ENCODE data around the gene SLMAP. TPM values are rescaled to one million over a fixed set of nuclear protein-coding genes. Genes with fewer than 3 reads are reported as not detected.
"Not testable (repeated sequence)": the region's sequence is repeated elsewhere in the genome, so short reads cannot be mapped to it uniquely, and the experiment has no call there.

The SLMAP gene
- total RNA-seq, 4 donors from 2014 or later = 49.4 to 89.1 (median 61.3) TPM

GRCh38 chr3:57856675-57857074 lies 100.6 kb downstream of the SLMAP start:
- 69% methylated on average over 2 of the region's 2 CpGs for WGBS
- Histone ChIP-seq H3K27me3 (no peaks in the 10 kb centered on the region), H3K36me3 (peaks cover 24% of the 10 kb centered on the region), H3K4me3 (no peak overlapping the region), H3K9me3 (no peaks in the 10 kb centered on the region), H3K27ac (no peak overlapping the region), H3K4me1 (no peaks in the 10 kb centered on the region)
- no peak for DNase-seq (ENCODE audit: low spot score in 2 of 2)
- no peak for TF ChIP-seq CTCF (IDR thresholded peaks at IDR 0.05)
- no peak for TF ChIP-seq POLR2A (IDR thresholded peaks at IDR 0.05)
- no peak for TF ChIP-seq EP300 (IDR thresholded peaks at IDR 0.05)
- TF ChIP-seq POLR2AphosphoS5 (IDR thresholded peaks at IDR 0.05) = no peak

GRCh38 chr3:57862894-57863293 lies 106.8 kb downstream of the SLMAP start:
- Histone ChIP-seq H3K9me3 (no peaks in the 10 kb centered on the region), H3K27me3 (no peaks in the 10 kb centered on the region), H3K27ac (no peak overlapping the region), H3K4me1 (no peaks in the 10 kb centered on the region), H3K36me3 (peaks cover 35% of the 10 kb centered on the region), H3K4me3 (no peak overlapping the region)
- DNase-seq (ENCODE audit: low spot score in 2 of 2) = no peak
- TF ChIP-seq EP300 (IDR thresholded peaks at IDR 0.05) = no peak
- no peak for TF ChIP-seq POLR2A (IDR thresholded peaks at IDR 0.05)
- no peak for TF ChIP-seq CTCF (IDR thresholded peaks at IDR 0.05)
- no peak for TF ChIP-seq POLR2AphosphoS5 (IDR thresholded peaks at IDR 0.05)

- Histone ChIP-seq H3K36me3 (peaks cover 35% of the 10 kb centered on the region), H3K4me3 (no peak overlapping the region), H3K27ac (no peak overlapping the region), H3K27me3 (no peaks in the 10 kb centered on the region), H3K9me3 (no peaks in the 10 kb centered on the region), H3K4me1 (no peaks in the 10 kb centered on the region)
- TF ChIP-seq POLR2A (IDR thresholded peaks at IDR 0.05) (no peak), CTCF (IDR thresholded peaks at IDR 0.05) (no peak), POLR2AphosphoS5 (IDR thresholded peaks at IDR 0.05) (no peak), EP300 (IDR thresholded peaks at IDR 0.05) (no peak)
- WGBS = 87% methylated on average over 2 of the region's 2 CpGs
- DNase-seq (ENCODE audit: low spot score in 2 of 2) = no peak
Observed at GRCh38 chr3:57863380-57863779, 107.3 kb downstream of the SLMAP start.

- Histone ChIP-seq H3K27ac (no peak overlapping the region), H3K4me1 (no peaks in the 10 kb centered on the region), H3K4me3 (no peak overlapping the region), H3K9me3 (no peaks in the 10 kb centered on the region), H3K36me3 (peaks cover 28% of the 10 kb centered on the region), H3K27me3 (no peaks in the 10 kb centered on the region)
- no peak for DNase-seq (ENCODE audit: low spot score in 2 of 2)
- 10% methylated on average over 1 of the region's 1 CpG for WGBS
- TF ChIP-seq EP300 (IDR thresholded peaks at IDR 0.05) (no peak), POLR2AphosphoS5 (IDR thresholded peaks at IDR 0.05) (no peak), POLR2A (IDR thresholded peaks at IDR 0.05) (no peak), CTCF (IDR thresholded peaks at IDR 0.05) (peak in 1 of 2 donors; percentile 10)
Observed at GRCh38 chr3:57864853-57865252, 108.7 kb downstream of the SLMAP start.

GRCh38 chr3:57869110-57869509 lies 113.0 kb downstream of the SLMAP start:
- H3K9me3 ChIP-seq; H3K4me1 ChIP-seq; H3K27me3 ChIP-seq; H3K4me3 ChIP-seq; H3K27ac ChIP-seq; DNase-seq (ENCODE audit: low spot score in 2 of 2): not testable (repeated sequence)
- WGBS = 90% methylated on average over 1 of the region's 1 CpG
- H3K36me3 ChIP-seq = peaks cover 27% of the 10 kb centered on the region

- TF ChIP-seq CTCF (IDR thresholded peaks at IDR 0.05) (no peak), EP300 (IDR thresholded peaks at IDR 0.05) (no peak), POLR2A (IDR thresholded peaks at IDR 0.05) (no peak), POLR2AphosphoS5 (IDR thresholded peaks at IDR 0.05) (no peak)
- no peak overlapping the region for H3K27ac ChIP-seq
- no peaks in the 10 kb centered on the region for H3K9me3 ChIP-seq
- H3K36me3 ChIP-seq = peaks cover 20% of the 10 kb centered on the region
- no peaks in the 10 kb centered on the region for H3K4me1 ChIP-seq
- 95% methylated on average over 4 of the region's 4 CpGs for WGBS
- H3K4me3 ChIP-seq = no peak overlapping the region
- no peaks in the 10 kb centered on the region for H3K27me3 ChIP-seq
- DNase-seq (ENCODE audit: low spot score in 2 of 2) = no peak
Observed at GRCh38 chr3:57872606-57873005, 116.5 kb downstream of the SLMAP start.

Data from suprapubic skin (tissue), 4 donors.